Measurements from ENCODE around the gene PRDM16. TPM values are rescaled to one million over a fixed set of nuclear protein-coding genes. Genes with fewer than 3 reads are reported as not detected.

The PRDM16 gene
- total and polyA plus RNA-seq, 2 of the 13 experiments (the other 11 are each of a cell fraction or from before 2014, with no cell fraction given) = 0.15 to 0.81 TPM

GRCh38 chr1:3390291-3390690 lies 321.3 kb downstream of the PRDM16 start:
- no peak for ATAC-seq
- CTCF ChIA-PET (ENCODE audit: low intra/inter-chr PET ratio, low total read pairs) = no interaction called here
- no peak overlapping the region for H3K4me2 ChIP-seq (ENCODE audit: low read depth, low read length)

More at GRCh38 chr1:3390291-3390690, 321.3 kb downstream of the PRDM16 start:
- peaks cover 38% of the 10 kb centered on the region for H3K4me1 ChIP-seq (ENCODE audit: insufficient read depth, low read length)
- peaks cover 5 to 20% of the 10 kb centered on the region in 2 experiments for H3K27me3 ChIP-seq (ENCODE audit: control insufficient read depth in 1 of 2, insufficient read depth in 2 of 2, low read length in 2 of 2)
- FAIRE-seq = no peak
- H3K4me3 ChIP-seq (replicated peaks in 1 of 3; ENCODE audit: insufficient read depth in 1 of 3, low read depth in 2 of 3, low read length in 3 of 3) = no peak overlapping the region
- POLR2A ChIA-PET = no interaction called here
- no peak for DNase-seq (ENCODE audit: low spot score)
- no peaks in the 10 kb centered on the region for H3K36me3 ChIP-seq (replicated peaks in 1 of 2; ENCODE audit: control insufficient read depth in 1 of 2, insufficient read depth in 2 of 2, low read length in 2 of 2)
- no peaks in the 10 kb centered on the region for H3K9me3 ChIP-seq (ENCODE audit: low read length)
- WGBS (ENCODE audit: low lambda C conversion rate) = 86% methylated on average over 3 of the region's 23 CpGs
- no peak overlapping the region for H3K27ac ChIP-seq (ENCODE audit: extremely low read length, insufficient read depth, low read length)
- H3K9ac ChIP-seq (ENCODE audit: insufficient read depth, low read depth, low read length) = no peak overlapping the region
- in situ Hi-C loops (cut with HindIII; ENCODE audit: extremely low pct_ligation_motif_present, low pct_unique_long_range_greater_than_20kb) (no loop called here), intact Hi-C loops (cut with micrococcal nuclease; ENCODE audit: unreplicated experiment) (no loop called here)
- no peak overlapping the region for H2AFZ ChIP-seq (ENCODE audit: low read length)
- H4K20me1 ChIP-seq (ENCODE audit: insufficient read depth, low read length) = no peaks in the 10 kb centered on the region
- no TSS peak for BruUV-seq (replicated peaks)
- H3K79me2 ChIP-seq (ENCODE audit: insufficient read depth, low read length) = no peaks in the 10 kb centered on the region
- TF ChIP-seq DRAP1 (CRISPR knock-in tag; IDR thresholded peaks at IDR 0.05) = no peak
- TF ChIP-seq TBL1XR1 (IDR thresholded peaks at IDR 0.05; ENCODE audit: borderline replicate concordance, low read length, partially characterized antibody) = no peak
- TF ChIP-seq NCOA5 (CRISPR knock-in tag; IDR thresholded peaks at IDR 0.05) = no peak
- no peak for TF ChIP-seq ZNF513 (CRISPR knock-in tag; conservative IDR thresholded peaks at IDR 0.05)
- no peak for TF ChIP-seq MLXIP (CRISPR knock-in tag; IDR thresholded peaks at IDR 0.05; ENCODE audit: borderline replicate concordance)
- no peak for TF ChIP-seq MTERF4 (CRISPR knock-in tag; IDR thresholded peaks at IDR 0.05)
- no peak for TF ChIP-seq ZFP36L2 (CRISPR knock-in tag; IDR thresholded peaks at IDR 0.05)
- no peak for TF ChIP-seq SCMH1 (CRISPR knock-in tag; IDR thresholded peaks at IDR 0.05; ENCODE audit: borderline replicate concordance)
- TF ChIP-seq SIX4 (CRISPR knock-in tag; IDR thresholded peaks at IDR 0.05) = no peak
- no peak for TF ChIP-seq ZNF782 (CRISPR knock-in tag; IDR thresholded peaks at IDR 0.05; ENCODE audit: borderline replicate concordance)
- TF ChIP-seq ZNF251 (CRISPR knock-in tag; IDR thresholded peaks at IDR 0.05) = no peak
